Activated CD4-positive, alpha-beta T cell treated with anti-CD3 and anti-CD28 coated beads, Interleukin-2, amount 50 U/mL, for 16 hours (primary cell): ENCODE data around the gene SLC3A2.

ENCODE experiments used
- DNase-seq: peaks from one replicate; pipeline ENCODE4 v3.0.0-alpha.2; 2020

The SLC3A2 gene

GRCh38 chr11:62882431-62882749 lies 1.7 kb downstream of the SLC3A2 start:
- no peak for DNase-seq

- DNase-seq, result no peak
Observed at GRCh38 chr11:62882788-62883501, 2.2 kb downstream of the SLC3A2 start.

GRCh38 chr11:62883673-62884072 lies 3.0 kb downstream of the SLC3A2 start:
- no peak for DNase-seq

GRCh38 chr11:62885137-62885750 lies 4.5 kb downstream of the SLC3A2 start:
- DNase-seq, result no peak

GRCh38 chr11:62888406-62888805 lies 7.7 kb downstream of the SLC3A2 start:
- DNase-seq, result no peak

- no peak for DNase-seq
Observed at GRCh38 chr11:62889126-62889483, 8.4 kb downstream of the SLC3A2 start.

- DNase-seq, result no peak
Observed at GRCh38 chr11:62889484-62890437, 9.1 kb downstream of the SLC3A2 start.

- no peak for DNase-seq
Observed at GRCh38 chr11:62892077-62892922, 11.6 kb downstream of the SLC3A2 start.

- DNase-seq, result no peak
Observed at GRCh38 chr11:62895501-62895900, 14.8 kb downstream of the SLC3A2 start.

- DNase-seq, result no peak
Observed at GRCh38 chr11:62896049-62896448, 15.4 kb downstream of the SLC3A2 start.

- no peak for DNase-seq
Observed at GRCh38 chr11:62897311-62897710, 16.6 kb downstream of the SLC3A2 start.

- DNase-seq, result no peak
Observed at GRCh38 chr11:62898027-62898426, 17.3 kb downstream of the SLC3A2 start.

GRCh38 chr11:62902932-62903331 lies 22.2 kb downstream of the SLC3A2 start:
- no peak for DNase-seq

GRCh38 chr11:62905296-62905695 lies 24.6 kb downstream of the SLC3A2 start:
- DNase-seq, result no peak

- peak; percentile 83 for DNase-seq
Observed at GRCh38 chr11:62905927-62906531, 25.3 kb downstream of the SLC3A2 start.

- DNase-seq, result no peak
Observed at GRCh38 chr11:62908468-62909072, 27.9 kb downstream of the SLC3A2 start.

- no peak for DNase-seq
Observed at GRCh38 chr11:62909107-62909894, 28.6 kb downstream of the SLC3A2 start.

GRCh38 chr11:62910141-62910882 lies 29.6 kb downstream of the SLC3A2 start:
- no peak for DNase-seq

- DNase-seq, result no peak
Observed at GRCh38 chr11:62911137-62912130, 30.7 kb downstream of the SLC3A2 start.
